Measurements from ENCODE around the gene LTBP1. TPM values are rescaled to one million over a fixed set of nuclear protein-coding genes. Genes with fewer than 3 reads are reported as not detected.

The LTBP1 gene
- total RNA-seq, 4 donors from 2014 or later: 15.8 to 56.7 (median 28.3) TPM

DNA sequence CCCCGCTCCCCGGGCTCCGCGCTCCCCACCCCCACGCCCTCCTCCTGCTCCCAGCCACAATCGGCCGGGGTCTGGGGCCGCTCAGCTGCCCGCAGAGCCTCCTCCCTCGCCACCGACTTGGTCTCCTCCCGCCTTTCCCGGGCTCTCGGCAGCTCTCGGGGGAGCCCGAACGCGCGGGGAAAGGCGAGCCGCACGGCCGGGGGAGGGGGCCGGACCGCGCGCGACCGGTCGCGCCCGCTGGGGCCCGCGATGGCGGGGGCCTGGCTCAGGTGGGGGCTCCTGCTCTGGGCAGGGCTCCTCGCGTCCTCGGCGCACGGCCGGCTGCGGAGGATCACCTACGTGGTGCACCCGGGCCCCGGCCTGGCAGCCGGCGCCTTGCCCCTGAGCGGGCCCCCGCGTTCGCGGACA is 327 bp downstream of the LTBP1 start:
- TF ChIP-seq, protein P1, sequence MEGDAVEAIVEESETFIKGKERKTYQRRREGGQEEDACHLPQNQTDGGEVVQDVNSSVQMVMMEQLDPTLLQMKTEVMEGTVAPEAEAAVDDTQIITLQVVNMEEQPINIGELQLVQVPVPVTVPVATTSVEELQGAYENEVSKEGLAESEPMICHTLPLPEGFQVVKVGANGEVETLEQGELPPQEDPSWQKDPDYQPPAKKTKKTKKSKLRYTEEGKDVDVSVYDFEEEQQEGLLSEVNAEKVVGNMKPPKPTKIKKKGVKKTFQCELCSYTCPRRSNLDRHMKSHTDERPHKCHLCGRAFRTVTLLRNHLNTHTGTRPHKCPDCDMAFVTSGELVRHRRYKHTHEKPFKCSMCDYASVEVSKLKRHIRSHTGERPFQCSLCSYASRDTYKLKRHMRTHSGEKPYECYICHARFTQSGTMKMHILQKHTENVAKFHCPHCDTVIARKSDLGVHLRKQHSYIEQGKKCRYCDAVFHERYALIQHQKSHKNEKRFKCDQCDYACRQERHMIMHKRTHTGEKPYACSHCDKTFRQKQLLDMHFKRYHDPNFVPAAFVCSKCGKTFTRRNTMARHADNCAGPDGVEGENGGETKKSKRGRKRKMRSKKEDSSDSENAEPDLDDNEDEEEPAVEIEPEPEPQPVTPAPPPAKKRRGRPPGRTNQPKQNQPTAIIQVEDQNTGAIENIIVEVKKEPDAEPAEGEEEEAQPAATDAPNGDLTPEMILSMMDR (IDR thresholded peaks at IDR 0.05): no peak
- TF ChIP-seq EP300 (IDR thresholded peaks at IDR 0.05; ENCODE audit: low read depth) (no peak), POLR2A (IDR thresholded peaks at IDR 0.05) (no peak), POLR2AphosphoS5 (IDR thresholded peaks at IDR 0.05) (no peak)
- no peaks in the 10 kb centered on the region for H3K9me3 ChIP-seq
- 2% methylated on average over 35 of the region's 52 CpGs; no CpG with 5 or more reads in 1 of the 2 donors for WGBS, 2 donors (ENCODE audit: low coverage in 1 of 2)
- peak overlapping the region; percentile 85 to 95 (median 92) for H3K27ac ChIP-seq
- intact Hi-C loops (cut with DNase I; ENCODE audit: low total_unique reads): no loop called here
- in situ Hi-C loops (cut with MboI; ENCODE audit: low pct_ligation_motif_present in 1 of 4, low pct_unique_long_range_greater_than_20kb in 1 of 4, low sequenced_read_pairs in 3 of 4): loop anchor here in 1 of 4 donors (10.0 kb wide), 1 partner anchor 172 kb away; no protein-coding TSS in a partner anchor
- DNase-seq: peak; percentile 25
- H3K27me3 ChIP-seq: peaks cover 4% of the 10 kb centered on the region
- peaks cover 0 to 25% (median 10%) of the 10 kb centered on the region in 4 donors for H3K4me1 ChIP-seq
- peak overlapping the region; percentile 62 to 96 (median 88) for H3K4me3 ChIP-seq
- no peaks in the 10 kb centered on the region for H3K36me3 ChIP-seq

DNA sequence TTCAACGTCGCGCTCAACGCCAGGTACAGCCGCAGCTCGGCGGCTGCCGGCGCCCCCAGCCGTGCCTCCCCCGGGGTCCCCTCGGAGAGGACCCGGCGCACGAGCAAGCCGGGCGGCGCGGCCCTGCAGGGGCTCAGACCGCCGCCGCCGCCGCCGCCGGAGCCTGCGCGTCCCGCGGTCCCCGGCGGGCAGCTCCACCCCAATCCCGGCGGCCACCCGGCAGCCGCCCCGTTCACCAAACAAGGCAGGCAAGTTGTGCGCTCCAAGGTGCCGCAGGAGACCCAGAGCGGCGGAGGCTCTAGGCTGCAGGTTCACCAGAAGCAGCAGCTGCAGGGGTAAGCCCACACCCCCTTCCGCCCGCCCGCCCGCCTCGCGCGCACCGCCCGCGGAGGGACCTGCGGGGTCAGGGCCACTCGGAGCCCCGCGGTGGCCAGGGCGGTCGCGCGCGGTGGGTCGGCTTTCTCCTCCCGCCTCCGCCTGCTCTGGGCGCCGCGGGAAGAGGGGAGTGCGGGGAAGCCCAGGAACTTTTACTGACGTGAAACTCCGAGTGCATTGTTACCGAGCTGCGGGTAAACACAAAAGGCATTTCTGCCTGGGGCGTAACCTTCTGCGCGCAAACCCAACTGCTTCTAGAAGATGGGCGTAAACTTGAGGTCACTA is 861 bp downstream of the LTBP1 start:
- in situ Hi-C loops (cut with MboI; ENCODE audit: low pct_ligation_motif_present in 1 of 4, low pct_unique_long_range_greater_than_20kb in 1 of 4, low sequenced_read_pairs in 3 of 4): loop anchor here in 1 of 4 donors (10.0 kb wide), 1 partner anchor 173 kb away; no protein-coding TSS in a partner anchor

DNA sequence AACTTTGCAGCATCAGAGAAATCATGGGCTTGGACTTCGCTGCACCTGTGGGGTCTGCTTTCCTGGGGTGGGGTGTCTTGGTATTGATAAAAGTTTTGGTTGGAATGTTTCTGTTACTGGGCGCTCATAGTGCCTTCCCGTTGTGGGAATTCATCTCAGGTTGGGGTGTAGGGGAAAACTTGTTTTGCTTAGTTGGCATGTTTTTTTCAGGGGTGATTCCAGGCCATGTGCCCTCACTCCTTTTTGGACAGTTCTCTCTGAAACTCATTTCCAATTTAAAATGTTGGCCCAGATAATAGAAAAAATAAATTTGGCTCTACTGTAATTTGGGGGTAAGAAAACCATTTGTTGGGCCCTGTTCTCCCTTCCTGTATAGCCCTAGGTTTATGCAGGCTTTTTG is 1.5 kb downstream of the LTBP1 start:
- in situ Hi-C loops (cut with MboI; ENCODE audit: low pct_ligation_motif_present in 1 of 4, low pct_unique_long_range_greater_than_20kb in 1 of 4, low sequenced_read_pairs in 3 of 4): loop anchor here in 1 of 4 donors (10.0 kb wide), 1 partner anchor 173 kb away; no protein-coding TSS in a partner anchor
- no peak for TF ChIP-seq POLR2A (IDR thresholded peaks at IDR 0.05)
- no peak for TF ChIP-seq EP300 (IDR thresholded peaks at IDR 0.05; ENCODE audit: low read depth)
- no peak for TF ChIP-seq POLR2AphosphoS5 (IDR thresholded peaks at IDR 0.05)
- TF ChIP-seq, protein P1 (IDR thresholded peaks at IDR 0.05): no peak
- Histone ChIP-seq H3K4me3 (peak overlapping the region in 3 of 4 donors; percentile 85 to 96 (median 90)), H3K36me3 (no peaks in the 10 kb centered on the region), H3K27ac (peak overlapping the region; percentile 85 to 95 (median 92)), H3K4me1 (peaks cover 0 to 15% (median 7%) of the 10 kb centered on the region in 4 donors), H3K27me3 (peaks cover 4% of the 10 kb centered on the region), H3K9me3 (no peaks in the 10 kb centered on the region)
- intact Hi-C loops (cut with DNase I; ENCODE audit: low total_unique reads): no loop called here
- 50 to 63% methylated on average over 3 of the region's 3 CpGs for WGBS, 2 donors (ENCODE audit: low coverage in 1 of 2)
- DNase-seq: no peak

More for the DNA sequence above, 861 bp downstream of the LTBP1 start:
- H3K9me3 ChIP-seq: no peaks in the 10 kb centered on the region
- H3K27me3 ChIP-seq: peaks cover 4% of the 10 kb centered on the region
- H3K36me3 ChIP-seq: no peaks in the 10 kb centered on the region
- WGBS, 2 donors (ENCODE audit: low coverage in 1 of 2): 3% methylated on average over 50 of the region's 75 CpGs; no CpG with 5 or more reads in 1 of the 2 donors
- intact Hi-C loops (cut with DNase I; ENCODE audit: low total_unique reads): no loop called here
- peaks cover 0 to 20% (median 8%) of the 10 kb centered on the region in 4 donors for H3K4me1 ChIP-seq
- peak overlapping the region; percentile 85 to 95 (median 92) for H3K27ac ChIP-seq
- H3K4me3 ChIP-seq: peak overlapping the region; percentile 62 to 96 (median 88)
- TF ChIP-seq, protein P1 (IDR thresholded peaks at IDR 0.05): no peak
- TF ChIP-seq POLR2AphosphoS5 (IDR thresholded peaks at IDR 0.05) (peak; percentile 25 to 88 (median 76)), POLR2A (IDR thresholded peaks at IDR 0.05) (peak; percentile 56)
- peak; percentile 74 for DNase-seq

DNA sequence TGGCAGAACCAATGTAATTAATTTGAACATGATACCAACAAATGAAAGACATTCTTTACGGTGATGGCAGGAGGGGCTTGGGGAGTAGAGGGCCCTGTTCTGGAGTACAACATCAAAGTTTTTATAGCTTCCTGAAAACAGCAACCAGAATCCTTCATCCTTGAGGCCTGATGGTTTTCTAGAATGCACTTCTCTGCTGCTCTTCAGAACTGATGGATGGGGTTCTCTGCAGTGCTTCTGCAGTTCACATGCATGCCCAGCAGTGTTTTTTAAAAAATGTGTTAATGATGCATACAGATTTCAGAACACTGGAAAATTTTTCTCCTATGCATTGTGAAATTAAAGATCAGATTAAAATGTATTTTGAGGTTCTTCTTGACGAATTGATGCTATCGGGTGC is 2.5 kb downstream of the LTBP1 start:
- no peak overlapping the region for H3K4me3 ChIP-seq
- H3K27me3 ChIP-seq: peaks cover 4% of the 10 kb centered on the region
- DNase-seq: no peak
- H3K9me3 ChIP-seq: no peaks in the 10 kb centered on the region
- peaks cover 0 to 15% (median 7%) of the 10 kb centered on the region in 4 donors for H3K4me1 ChIP-seq
- intact Hi-C loops (cut with DNase I; ENCODE audit: low total_unique reads): no loop called here
- WGBS, 2 donors (ENCODE audit: low coverage in 1 of 2): 94% methylated on average over 3 of the region's 3 CpGs; no CpG with 5 or more reads in 1 of the 2 donors
- H3K27ac ChIP-seq: no peak overlapping the region
- in situ Hi-C loops (cut with MboI; ENCODE audit: low pct_ligation_motif_present in 1 of 4, low pct_unique_long_range_greater_than_20kb in 1 of 4, low sequenced_read_pairs in 3 of 4): loop anchor here in 1 of 4 donors (10.0 kb wide), 1 partner anchor 174 kb away; no protein-coding TSS in a partner anchor
- TF ChIP-seq POLR2A (IDR thresholded peaks at IDR 0.05) (no peak), EP300 (IDR thresholded peaks at IDR 0.05; ENCODE audit: low read depth) (no peak), POLR2AphosphoS5 (IDR thresholded peaks at IDR 0.05) (no peak)
- TF ChIP-seq, protein P1 (IDR thresholded peaks at IDR 0.05): no peak
- H3K36me3 ChIP-seq: no peaks in the 10 kb centered on the region

All from transverse colon (tissue), 4 donors.